Measurements from ENCODE around the gene VIL1. TPM values are rescaled to one million over a fixed set of nuclear protein-coding genes. Genes with fewer than 3 reads are reported as not detected.
A peak's percentile ranks its signal among the peaks of the same experiment; 100 is the strongest.

Gene VIL1
- total and polyA plus RNA-seq, 2 donors (not counting 1 experiment from before 2014, with no cell fraction given), result not detected

- peaks cover 19% of the 10 kb centered on the region for H3K36me3 ChIP-seq (ENCODE audit: control insufficient read depth, insufficient read depth, low read length)
- no peaks in the 10 kb centered on the region for H3K9me3 ChIP-seq (ENCODE audit: control insufficient read depth, insufficient read depth, low read depth, low read length)
- no peaks in the 10 kb centered on the region for H4K20me1 ChIP-seq (ENCODE audit: control insufficient read depth, extremely low read depth, insufficient read depth, low read length)
- peak overlapping the region; percentile 38 to 58 (median 49) for H3K4me3 ChIP-seq (replicated peaks in 1 of 4; ENCODE audit: control extremely low read depth in 1 of 4, insufficient read depth in 1 of 4, low read depth in 3 of 4, low read length in 4 of 4)
- H3K4me2 ChIP-seq (ENCODE audit: extremely low read depth, insufficient read depth, low read length), result peak overlapping the region; percentile 94
- H3K27ac ChIP-seq (ENCODE audit: insufficient read depth, low read length), result peak overlapping the region; percentile 79
- peaks cover 22% of the 10 kb centered on the region for H3K4me1 ChIP-seq (ENCODE audit: control insufficient read depth, extremely low read depth, insufficient read depth, low read length)
- H3K9ac ChIP-seq (ENCODE audit: insufficient read depth, low read length), result peak overlapping the region; percentile 46
- no peaks in the 10 kb centered on the region for H3K27me3 ChIP-seq (ENCODE audit: control insufficient read depth, insufficient read depth, low read length)
- peaks cover 16% of the 10 kb centered on the region for H3K79me2 ChIP-seq (ENCODE audit: control insufficient read depth, insufficient read depth, low read length)
- peak; percentile 91 to 93 for DNase-seq (ENCODE audit: low read depth in 2 of 2)
- TF ChIP-seq EZH2 (IDR thresholded peaks at IDR 0.05; ENCODE audit: low read length, missing control alignments) (no peak), CTCF (conservative IDR thresholded peaks at IDR 0.05 in 1 of 2, IDR thresholded peaks at IDR 0.05 in 1 of 2; ENCODE audit: low read depth in 1 of 2, low read length in 2 of 2) (peak; percentile 64 to 80)
- H2AFZ ChIP-seq (ENCODE audit: low read length), result no peak overlapping the region
Measured at GRCh38 chr2:218406209-218406948, 12.5 kb upstream of the VIL1 start.

- Histone ChIP-seq H3K79me2 (ENCODE audit: control insufficient read depth, insufficient read depth, low read length) (peaks cover 9% of the 10 kb centered on the region), H3K27ac (ENCODE audit: insufficient read depth, low read length) (peak overlapping the region; percentile 79), H3K4me3 (replicated peaks in 1 of 4; ENCODE audit: control extremely low read depth in 1 of 4, insufficient read depth in 1 of 4, low read depth in 3 of 4, low read length in 4 of 4) (peak overlapping the region; percentile 38 to 58 (median 49)), H3K4me1 (ENCODE audit: control insufficient read depth, extremely low read depth, insufficient read depth, low read length) (peaks cover 20% of the 10 kb centered on the region), H4K20me1 (ENCODE audit: control insufficient read depth, extremely low read depth, insufficient read depth, low read length) (no peaks in the 10 kb centered on the region), H3K9ac (ENCODE audit: insufficient read depth, low read length) (peak overlapping the region; percentile 46), H3K36me3 (ENCODE audit: control insufficient read depth, insufficient read depth, low read length) (peaks cover 17% of the 10 kb centered on the region), H3K9me3 (ENCODE audit: control insufficient read depth, insufficient read depth, low read depth, low read length) (no peaks in the 10 kb centered on the region), H2AFZ (ENCODE audit: low read length) (peak overlapping the region; percentile 80), H3K4me2 (ENCODE audit: extremely low read depth, insufficient read depth, low read length) (peak overlapping the region; percentile 94), H3K27me3 (ENCODE audit: control insufficient read depth, insufficient read depth, low read length) (no peaks in the 10 kb centered on the region)
- TF ChIP-seq EZH2 (IDR thresholded peaks at IDR 0.05; ENCODE audit: low read length, missing control alignments) (no peak), CTCF (conservative IDR thresholded peaks at IDR 0.05 in 1 of 2, IDR thresholded peaks at IDR 0.05 in 1 of 2; ENCODE audit: low read depth in 1 of 2, low read length in 2 of 2) (no peak)
- DNase-seq (ENCODE audit: low read depth in 2 of 2), result peak; percentile 56 to 73
Measured at GRCh38 chr2:218406949-218407618, 11.8 kb upstream of the VIL1 start.

GRCh38 chr2:218407717-218408116 is 11.2 kb upstream of the VIL1 start:
- peaks cover 18% of the 10 kb centered on the region for H3K4me1 ChIP-seq (ENCODE audit: control insufficient read depth, extremely low read depth, insufficient read depth, low read length)
- no peaks in the 10 kb centered on the region for H3K9me3 ChIP-seq (ENCODE audit: control insufficient read depth, insufficient read depth, low read depth, low read length)
- H3K79me2 ChIP-seq (ENCODE audit: control insufficient read depth, insufficient read depth, low read length), result peaks cover 3% of the 10 kb centered on the region
- H4K20me1 ChIP-seq (ENCODE audit: control insufficient read depth, extremely low read depth, insufficient read depth, low read length), result no peaks in the 10 kb centered on the region
- H3K27ac ChIP-seq (ENCODE audit: insufficient read depth, low read length), result no peak overlapping the region
- peaks cover 13% of the 10 kb centered on the region for H3K36me3 ChIP-seq (ENCODE audit: control insufficient read depth, insufficient read depth, low read length)
- no peak overlapping the region for H3K4me3 ChIP-seq (replicated peaks in 1 of 4; ENCODE audit: control extremely low read depth in 1 of 4, insufficient read depth in 1 of 4, low read depth in 3 of 4, low read length in 4 of 4)
- no peaks in the 10 kb centered on the region for H3K27me3 ChIP-seq (ENCODE audit: control insufficient read depth, insufficient read depth, low read length)
- no peak overlapping the region for H3K4me2 ChIP-seq (ENCODE audit: extremely low read depth, insufficient read depth, low read length)
- no peak for DNase-seq (ENCODE audit: low read depth in 2 of 2)
- no peak for TF ChIP-seq CTCF (conservative IDR thresholded peaks at IDR 0.05 in 1 of 2, IDR thresholded peaks at IDR 0.05 in 1 of 2; ENCODE audit: low read depth in 1 of 2, low read length in 2 of 2)
- TF ChIP-seq EZH2 (IDR thresholded peaks at IDR 0.05; ENCODE audit: low read length, missing control alignments), result no peak
- H2AFZ ChIP-seq (ENCODE audit: low read length), result no peak overlapping the region
- no peak overlapping the region for H3K9ac ChIP-seq (ENCODE audit: insufficient read depth, low read length)
